ENCODE results near the gene SPINT1.

The SPINT1 gene

GRCh38 chr15:40843885-40844695 is at the start of gene SPINT1:
Gene SPINT1 (plus strand): TSS chr15:40844048. CDS start chr15:40844555, 507 bp downstream.
- DNase-seq (ENCODE audit: low read depth) = peak; percentile 68

DNA sequence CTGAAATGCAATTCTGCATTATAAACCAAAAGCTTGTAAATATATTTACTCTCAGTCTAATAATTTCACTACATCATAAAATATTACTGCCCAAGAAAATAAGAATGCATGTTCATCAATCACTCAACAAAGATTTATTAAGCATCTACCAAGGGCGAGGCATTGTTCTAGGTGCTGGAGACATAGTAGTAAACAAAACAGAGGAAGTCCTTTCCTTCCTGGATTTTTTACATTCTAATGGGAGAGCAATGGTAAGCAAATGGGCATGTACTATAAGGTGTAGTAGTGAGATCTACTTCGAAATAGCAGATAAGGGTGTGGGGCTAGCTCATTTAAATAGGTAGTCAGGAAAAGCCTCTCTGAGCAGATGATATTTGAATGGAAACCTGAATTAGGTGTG is 47.8 kb upstream of the SPINT1 start:
- no peak for DNase-seq (ENCODE audit: low read depth)

DNA sequence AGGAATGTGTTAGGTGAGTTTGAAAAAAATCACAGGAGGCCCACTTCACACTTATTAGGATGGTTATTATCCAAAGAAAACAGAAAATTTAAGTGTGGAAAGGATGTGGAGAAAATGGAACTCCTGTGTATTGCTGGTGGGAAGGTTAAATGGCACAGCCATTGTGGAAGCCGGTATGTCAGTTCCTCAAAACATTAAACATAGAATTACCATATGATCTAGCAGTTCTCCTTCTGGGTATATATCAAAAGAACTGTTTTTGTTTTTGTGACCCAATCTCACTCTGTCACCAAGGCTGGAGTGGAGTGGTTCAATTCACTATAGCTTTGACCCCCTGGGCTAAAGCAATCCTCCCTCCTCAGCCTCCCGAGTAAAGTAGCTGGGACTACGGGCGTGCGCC is 47.3 kb upstream of the SPINT1 start:
- DNase-seq (ENCODE audit: low read depth) = no peak

- DNase-seq (ENCODE audit: low read depth) = no peak
Measured at GRCh38 chr15:40799523-40799922, 44.3 kb upstream of the SPINT1 start.

GRCh38 chr15:40803076-40803475 is 40.8 kb upstream of the SPINT1 start:
- DNase-seq (ENCODE audit: low read depth) = no peak

- no peak for DNase-seq (ENCODE audit: low read depth)
Measured at GRCh38 chr15:40803688-40804087, 40.2 kb upstream of the SPINT1 start.

GRCh38 chr15:40806672-40807027 is 37.2 kb upstream of the SPINT1 start:
- no peak for DNase-seq (ENCODE audit: low read depth)

DNA sequence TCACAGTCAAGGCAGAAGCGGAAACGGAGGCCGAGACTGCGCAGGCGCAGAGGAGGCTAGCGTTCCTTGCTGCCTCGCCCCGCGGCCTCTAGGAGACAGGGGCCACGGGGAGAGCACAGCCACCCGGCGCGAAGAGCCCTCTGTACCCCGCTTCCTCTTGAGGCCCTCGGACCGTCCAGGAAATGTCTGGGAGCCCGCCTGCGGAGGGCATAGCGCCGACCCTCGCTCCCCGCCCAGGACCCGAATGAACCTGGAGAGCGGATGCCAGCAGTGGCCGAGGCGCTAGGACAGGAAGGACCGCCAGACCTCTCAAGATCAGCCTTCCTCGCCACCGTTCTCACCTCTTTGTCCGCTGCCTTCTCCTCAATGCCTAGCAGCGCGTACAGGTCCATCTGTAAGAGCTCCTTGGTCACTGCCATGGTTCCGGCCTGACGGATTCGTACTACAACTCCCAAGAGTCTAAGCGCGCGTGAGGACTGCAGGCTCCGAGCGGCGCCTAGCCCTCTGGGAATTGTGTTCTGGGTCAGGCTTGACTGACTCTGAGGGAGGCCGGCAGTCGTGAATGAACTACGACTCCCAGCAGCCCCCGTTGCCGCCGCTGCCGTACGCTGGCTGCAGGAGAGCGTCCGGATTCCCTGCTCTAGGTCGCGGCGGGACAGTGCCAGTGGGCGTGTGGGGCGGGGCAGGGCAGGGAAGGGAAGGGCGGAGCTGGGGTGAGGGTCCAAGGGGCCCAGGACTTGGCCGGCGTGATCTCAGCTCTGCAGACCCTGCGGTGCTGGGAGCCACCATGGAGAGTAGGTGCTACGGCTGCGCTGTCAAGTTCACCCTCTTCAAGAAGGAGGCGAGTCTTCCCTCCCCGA is 36.6 kb upstream of the SPINT1 start, which contains the start of the genes DNAJC17 and ZFYVE19:
Gene DNAJC17 (minus strand): TSS at position 446 of the 860 bp plus-strand sequence. CDS start 27 bp downstream, at position 419.
Gene ZFYVE19 (plus strand): TSS at position 62 of the 860 bp plus-strand sequence. CDS start 501 bp downstream, at position 563.
- DNase-seq (ENCODE audit: low read depth) = peak; percentile 90

GRCh38 chr15:40807888-40808461 is 35.9 kb upstream of the SPINT1 start:
- no peak for DNase-seq (ENCODE audit: low read depth)

GRCh38 chr15:40808861-40809450 is 34.9 kb upstream of the SPINT1 start:
- no peak for DNase-seq (ENCODE audit: low read depth)

DNA sequence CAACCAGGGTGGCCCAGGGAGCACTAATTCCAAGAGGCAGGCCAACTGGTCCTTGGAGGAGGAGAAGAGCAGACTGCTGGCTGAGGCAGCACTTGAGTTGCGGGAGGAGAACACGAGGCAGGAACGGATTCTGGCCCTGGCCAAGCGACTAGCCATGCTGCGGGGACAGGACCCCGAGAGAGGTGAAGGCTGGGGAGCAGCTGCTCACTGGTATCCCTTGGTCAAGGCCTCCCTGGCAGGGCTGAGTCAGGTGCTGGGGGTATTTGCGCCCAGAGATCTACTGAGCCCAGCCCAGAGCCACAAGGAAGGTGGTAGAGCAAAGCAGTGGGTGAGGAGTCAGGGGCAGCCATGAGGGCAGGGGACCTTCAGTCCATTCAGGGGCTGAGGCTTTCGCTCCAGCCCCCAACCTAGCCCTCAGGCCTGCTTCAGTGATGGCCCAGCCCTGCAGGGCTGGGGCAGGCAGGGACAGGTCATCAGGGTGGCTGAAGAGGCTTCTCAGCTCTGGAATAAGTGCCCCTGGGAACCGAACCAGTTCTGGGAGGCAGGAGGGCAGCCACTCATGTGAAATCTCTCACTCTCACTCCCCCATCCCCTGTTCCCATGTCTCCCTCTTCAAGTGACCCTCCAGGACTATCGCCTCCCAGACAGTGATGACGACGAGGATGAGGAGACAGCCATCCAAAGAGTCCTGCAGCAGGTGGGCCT is 31.0 kb upstream of the SPINT1 start:
- DNase-seq (ENCODE audit: low read depth) = no peak

DNA sequence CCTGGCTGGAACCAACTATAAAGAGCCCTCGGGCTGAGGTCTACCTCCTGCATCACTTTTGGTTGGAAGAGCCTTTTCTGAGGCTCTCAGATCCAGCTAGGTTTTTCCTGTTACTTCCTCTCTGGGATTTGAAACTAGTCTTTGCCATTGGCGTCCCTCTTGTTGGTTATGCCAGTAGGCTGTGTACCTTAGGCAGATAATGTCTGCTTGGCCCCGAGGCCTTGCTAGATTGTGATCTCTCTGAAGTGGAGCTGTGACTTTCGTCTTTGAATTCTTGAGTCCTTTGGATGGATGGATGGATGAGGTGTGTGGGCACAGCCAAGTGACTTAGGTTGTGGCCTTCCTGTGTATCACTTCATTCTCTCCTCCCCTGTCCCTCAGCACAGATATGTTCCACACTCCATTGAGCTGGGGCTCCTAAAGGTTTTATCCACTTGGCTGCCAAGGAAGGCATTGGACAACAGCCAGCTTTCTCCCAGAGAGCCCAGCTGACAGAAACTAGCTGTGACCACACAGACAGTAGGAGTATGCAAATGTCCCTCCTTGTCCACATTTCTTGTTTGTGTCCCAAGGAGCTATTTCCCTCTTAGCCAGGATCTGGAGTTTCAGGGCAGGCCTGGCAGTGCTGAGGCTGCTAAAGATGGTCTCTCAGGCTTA is 28.7 kb upstream of the SPINT1 start:
- DNase-seq (ENCODE audit: low read depth) = no peak

- no peak for DNase-seq (ENCODE audit: low read depth)
Measured at GRCh38 chr15:40819048-40819447, 24.8 kb upstream of the SPINT1 start.

- DNase-seq (ENCODE audit: low read depth) = no peak
Measured at GRCh38 chr15:40821195-40821594, 22.7 kb upstream of the SPINT1 start.

- DNase-seq (ENCODE audit: low read depth) = no peak
Measured at GRCh38 chr15:40823572-40824343, 20.1 kb upstream of the SPINT1 start.

- no peak for DNase-seq (ENCODE audit: low read depth)
Measured at GRCh38 chr15:40825661-40826422, 18.0 kb upstream of the SPINT1 start.

- DNase-seq (ENCODE audit: low read depth) = no peak
Measured at GRCh38 chr15:40826423-40827075, 17.3 kb upstream of the SPINT1 start.

DNA sequence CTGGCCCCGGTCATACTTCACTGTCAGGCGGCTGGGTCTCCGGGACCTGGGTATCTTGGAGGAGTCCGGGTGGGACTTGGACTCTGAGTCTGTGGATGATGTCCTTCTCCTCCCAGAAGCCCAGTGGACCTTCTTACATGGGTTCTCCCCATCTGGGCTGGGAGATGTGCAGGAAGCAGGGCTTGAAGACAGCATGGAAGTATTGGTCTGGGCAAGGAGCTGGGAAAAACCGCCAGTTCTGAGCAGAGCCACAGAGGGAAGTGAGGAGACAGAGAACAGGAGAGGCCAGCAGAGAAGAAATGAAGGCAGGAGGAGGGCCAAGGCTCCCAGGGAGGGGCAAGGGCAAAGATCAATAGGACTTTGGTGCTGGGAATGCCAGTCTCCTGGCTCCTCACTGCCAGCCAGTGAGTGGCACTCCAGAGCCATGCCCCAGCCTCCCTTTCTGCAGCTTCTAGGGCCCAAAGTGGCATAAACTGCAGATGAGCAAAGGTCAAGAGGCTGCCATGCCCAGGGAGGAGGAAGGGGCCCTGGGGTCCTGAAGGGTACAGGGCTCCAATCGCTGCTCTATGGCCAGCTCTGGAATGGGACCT is 15.3 kb upstream of the SPINT1 start, which contains the start of gene PPP1R14D:
Gene PPP1R14D (minus strand): TSS at position 262 of the 590 bp plus-strand sequence. CDS start 67 bp downstream, at position 195.
- no peak for DNase-seq (ENCODE audit: low read depth)

All from activated T-cell treated with anti-CD3 and anti-CD28 coated beads for 24 hours (primary cell).